Kidney epithelial cell (primary cell): ENCODE measurements around the gene CD68. TPM values are rescaled to one million over a fixed set of nuclear protein-coding genes. Genes with fewer than 3 reads are reported as not detected.

Experiments
- DNase-seq: peaks from one replicate; pipeline ENCODE4 v3.0.0-alpha.2; 2010; ENCODE audit warnings: low read depth
- H3K27me3 ChIP-seq: 2 replicates; pipeline ENCODE4 v1.6.0; 2011; ENCODE audit warnings: low read length; ENCODE audit not compliant: control insufficient read depth, insufficient read depth
- H3K36me3 ChIP-seq: 2 replicates; pipeline ENCODE4 v1.5.1; 2011; ENCODE audit warnings: low read length; ENCODE audit not compliant: control insufficient read depth, insufficient read depth
- H3K4me3 ChIP-seq: 2 replicates; pipeline ENCODE4 v1.5.1; 2011; ENCODE audit warnings: low read depth, mild to moderate bottlenecking, control low read depth, low read length
- CTCF ChIP-seq: IDR thresholded peaks from 2 replicates; pipeline ENCODE4 v1.5.1; 2011; ENCODE audit warnings: mild to moderate bottlenecking, moderate library complexity, low read length, control low read depth, inconsistent platforms; ENCODE audit not compliant: insufficient read depth, poor library complexity, severe bottlenecking
- total RNA-seq: library from RNA; depleted of rRNA; stranded (reverse); fragments of >200 nt; gene quantifications from 2 replicates; pipeline ENCODE4 v1.2.3, GENCODE V29; 2015

The CD68 gene
- total RNA-seq, 1 donor from 2014 or later, result 7.4 TPM

- no peak for TF ChIP-seq CTCF
- Histone ChIP-seq H3K36me3 (peaks cover 13% of the 10 kb centered on the region), H3K27me3 (no peaks in the 10 kb centered on the region), H3K4me3 (no peak overlapping the region)
- no peak for DNase-seq
Measured at GRCh38 chr17:7576432-7576937, 3.0 kb upstream of the CD68 start.

- no peak overlapping the region for H3K4me3 ChIP-seq
- no peaks in the 10 kb centered on the region for H3K27me3 ChIP-seq
- no peak for DNase-seq
- H3K36me3 ChIP-seq, result peaks cover 13% of the 10 kb centered on the region
- TF ChIP-seq CTCF, result no peak
Measured at GRCh38 chr17:7577327-7578199, 1.9 kb upstream of the CD68 start.

GRCh38 chr17:7579834-7580603 lies 581 bp downstream of the CD68 start:
- TF ChIP-seq CTCF, result no peak
- DNase-seq, result no peak
- Histone ChIP-seq H3K4me3 (no peak overlapping the region), H3K36me3 (peaks cover 9% of the 10 kb centered on the region), H3K27me3 (no peaks in the 10 kb centered on the region)

- no peaks in the 10 kb centered on the region for H3K27me3 ChIP-seq
- H3K36me3 ChIP-seq, result peaks cover 7% of the 10 kb centered on the region
- DNase-seq, result no peak
- TF ChIP-seq CTCF, result no peak
- no peak overlapping the region for H3K4me3 ChIP-seq
Measured at GRCh38 chr17:7580604-7581575, 1.5 kb downstream of the CD68 start.
